ENCODE data around the gene SPATA13.

Gene SPATA13

GRCh38 chr13:24247016-24247415 lies 86.5 kb downstream of the SPATA13 start:
- POLR2A ChIA-PET: no interaction called here
- no peak overlapping the region for H3K4me3 ChIP-seq (ENCODE audit: low read depth, low read length)
- no peak for TF ChIP-seq CTCF (IDR thresholded peaks at IDR 0.05; ENCODE audit: insufficient read depth, low read length, missing control alignments)
- CTCF ChIA-PET: no interaction called here
- DNase-seq (ENCODE audit: low read depth, low spot score): no peak

- ChIA-PET POLR2A (no interaction called here), CTCF (interaction anchor here (0.7 kb wide), 1 partner anchor 230 kb away, joined by 3 read pairs; no protein-coding TSS in a partner anchor)
- DNase-seq (ENCODE audit: low read depth, low spot score): no peak
- H3K4me3 ChIP-seq (ENCODE audit: low read depth, low read length): no peak overlapping the region
- no peak for TF ChIP-seq CTCF (IDR thresholded peaks at IDR 0.05; ENCODE audit: insufficient read depth, low read length, missing control alignments)
These were observed 89.1 kb downstream of the SPATA13 start for GRCh38 chr13:24249624-24250023.

GRCh38 chr13:24250376-24251057 lies 90.0 kb downstream of the SPATA13 start:
- TF ChIP-seq CTCF (IDR thresholded peaks at IDR 0.05; ENCODE audit: insufficient read depth, low read length, missing control alignments): no peak
- ChIA-PET POLR2A (no interaction called here), CTCF (interaction anchor here (0.8 to 1.5 kb wide), 2 partner anchors 17 to 20 kb away, joined by 3 read pairs; no protein-coding TSS in a partner anchor)
- H3K4me3 ChIP-seq (ENCODE audit: low read depth, low read length): no peak overlapping the region
- no peak for DNase-seq (ENCODE audit: low read depth, low spot score)

GRCh38 chr13:24251525-24251924 lies 91.0 kb downstream of the SPATA13 start:
- H3K4me3 ChIP-seq (ENCODE audit: low read depth, low read length): no peak overlapping the region
- ChIA-PET CTCF (interaction anchor here (0.8 to 1.5 kb wide), 2 partner anchors 18 to 21 kb away, joined by 3 read pairs; no protein-coding TSS in a partner anchor), POLR2A (no interaction called here)
- no peak for DNase-seq (ENCODE audit: low read depth, low spot score)
- TF ChIP-seq CTCF (IDR thresholded peaks at IDR 0.05; ENCODE audit: insufficient read depth, low read length, missing control alignments): no peak

- no peak for TF ChIP-seq CTCF (IDR thresholded peaks at IDR 0.05; ENCODE audit: insufficient read depth, low read length, missing control alignments)
- no peak for DNase-seq (ENCODE audit: low read depth, low spot score)
- CTCF ChIA-PET: no interaction called here
- POLR2A ChIA-PET: no interaction called here
- H3K4me3 ChIP-seq (ENCODE audit: low read depth, low read length): no peak overlapping the region
These were observed 91.6 kb downstream of the SPATA13 start for GRCh38 chr13:24252136-24252535.

- no peak overlapping the region for H3K4me3 ChIP-seq (ENCODE audit: low read depth, low read length)
- DNase-seq (ENCODE audit: low read depth, low spot score): no peak
- no peak for TF ChIP-seq CTCF (IDR thresholded peaks at IDR 0.05; ENCODE audit: insufficient read depth, low read length, missing control alignments)
- POLR2A ChIA-PET: no interaction called here
- CTCF ChIA-PET: interaction anchor here (1.0 kb wide), 2 partner anchors 8 to 234 kb away, joined by 3 read pairs; no protein-coding TSS in a partner anchor
These were observed 93.1 kb downstream of the SPATA13 start for GRCh38 chr13:24253520-24254145.

Measured in AG04449 (cell line).